HCT116 (cell line): ENCODE data around the gene CLTA. TPM values are rescaled to one million over a fixed set of nuclear protein-coding genes. Genes with fewer than 3 reads are reported as not detected.

ENCODE experiments used
- ATAC-seq: fragments of 200-7000 bp; cut with Tn5 transposase; 2 replicates; pipeline ENCODE4 v1.9.1; 2020; ENCODE audit warnings: mild to moderate bottlenecking, moderate library complexity
- BruUV-seq: library from RNA; stranded (reverse); fragments of 400-500 nt; replicated peaks from 2 replicates; lab custom pipeline; 2021; lab: Mats Ljungman, UMichigan
- CTCF ChIA-PET: fragments of 300-600 bp; sonication (Branson Sonifier 250); formaldehyde crosslinking; loops from one replicate; lab custom pipeline; 2021; ENCODE audit warnings: antibody characterized with exemption; lab: Charles Lee
- POLR2A ChIA-PET: fragments of 300-600, 350-600 bp; sonication (Branson Sonifier 250); formaldehyde crosslinking; loops from one replicate; lab custom pipeline; 2021; ENCODE audit warnings: antibody characterized with exemption; lab: Charles Lee
- RAD21 ChIA-PET, 2 experiments: fragments of 300-600 bp; sonication (Branson Sonifier 250); formaldehyde crosslinking; loops; one replicate each; lab custom pipeline; 2023; ENCODE audit warnings: low total read pairs in 2 of 2; ENCODE audit not compliant: uncharacterized antibody in 2 of 2, unreplicated experiment in 2 of 2, low non-redundant PET in 1 of 2; lab: Charles Lee
- DNase-seq: peaks from one replicate; pipeline ENCODE4 v3.0.0-alpha.2; 2010; ENCODE audit warnings: low read depth, low spot score
- H2AFZ ChIP-seq: fragments of 200-600 bp; shearing (Covaris generic), sonication (generic); 2 replicates; pipeline ENCODE4 v1.6.1; 2017; ENCODE audit warnings: low read depth, mixed run types, mixed read lengths, antibody characterized with exemption, low read length; ENCODE audit not compliant: poor library complexity, severe bottlenecking
- H3K27ac ChIP-seq: 2 replicates; pipeline ENCODE4 v1.5.1; 2012; ENCODE audit warnings: low read depth, low read length
- H3K27me3 ChIP-seq: fragments of 200-600 bp; sonication (generic); 2 replicates; pipeline ENCODE4 v1.6.1; 2016; ENCODE audit warnings: mixed run types, low read length, mixed read lengths; ENCODE audit not compliant: insufficient read depth
- H3K36me3 ChIP-seq, 2 experiments: fragments of 200-500 bp in 1 of 2; fragments of 200-600 bp in 1 of 2; sonication (Bioruptor generic) in 1 of 2; sonication (generic) in 1 of 2; 2 replicates each; pipeline versions ENCODE4 v1.5.1 to v1.6.1; 2014 to 2016; ENCODE audit warnings: low read length in 2 of 2, inconsistent platforms in 1 of 2, mixed read lengths in 1 of 2, mixed run types in 1 of 2; ENCODE audit not compliant: insufficient read depth in 2 of 2, control insufficient read depth in 1 of 2
- H3K4me1 ChIP-seq, 2 experiments: fragments of 200-600 bp in 1 of 2; sonication (generic) in 1 of 2; 2 replicates each; pipeline versions ENCODE4 v1.5.1 to v1.6.1; 2012 to 2017; ENCODE audit warnings: low read length in 2 of 2, inconsistent platforms in 1 of 2, mild to moderate bottlenecking in 1 of 2, mixed read lengths in 1 of 2, mixed run types in 1 of 2, moderate library complexity in 1 of 2; ENCODE audit not compliant: insufficient read depth in 2 of 2, control insufficient read depth in 1 of 2
- H3K4me2 ChIP-seq: fragments of 200-600 bp; sonication (generic); 2 replicates; pipeline ENCODE4 v1.6.1; 2017; ENCODE audit warnings: mixed run types, low read length, mixed read lengths
- H3K4me3 ChIP-seq, 2 experiments: fragments of 200-600 bp in 1 of 2; sonication (generic) in 1 of 2; replicated peaks in 1 of 2; 2 replicates each; pipeline ENCODE4 v1.5.1; 2011 to 2016; ENCODE audit warnings: low read length in 2 of 2, control low read depth in 1 of 2, low read depth in 1 of 2, mild to moderate bottlenecking in 1 of 2, mixed read lengths in 1 of 2, mixed run types in 1 of 2
- H3K79me2 ChIP-seq: fragments of 200-600 bp; sonication (generic); 2 replicates; pipeline ENCODE4 v1.6.1; 2017; ENCODE audit warnings: mild to moderate bottlenecking, mixed run types, low read length, moderate library complexity, mixed read lengths; ENCODE audit not compliant: insufficient read depth
- H3K9ac ChIP-seq: fragments of 200-600 bp; sonication (generic); 2 replicates; pipeline ENCODE4 v1.6.1; 2016; ENCODE audit warnings: low read length, mixed read lengths
- H3K9me2 ChIP-seq: fragments of 200-600 bp; sonication (generic), shearing (Covaris generic); 2 replicates; pipeline ENCODE4 v1.6.1; 2017; ENCODE audit warnings: mixed run types, mild to moderate bottlenecking, moderate library complexity; ENCODE audit not compliant: insufficient read depth
- H3K9me3 ChIP-seq, 2 experiments: fragments of 200-500 bp in 1 of 2; fragments of 200-600 bp in 1 of 2; sonication (Bioruptor generic) in 1 of 2; sonication (generic) in 1 of 2; 2 replicates each; pipeline ENCODE4 v1.6.1; 2014 to 2017; ENCODE audit warnings: low read length in 2 of 2, mixed read lengths in 2 of 2, inconsistent platforms in 1 of 2, low read depth in 1 of 2, mild to moderate bottlenecking in 1 of 2, mixed run types in 1 of 2, moderate library complexity in 1 of 2; ENCODE audit not compliant: control insufficient read depth in 1 of 2, insufficient read depth in 1 of 2
- H4K20me1 ChIP-seq: fragments of 200-600 bp; sonication (generic), shearing (Covaris generic); 2 replicates; pipeline ENCODE4 v1.6.1; 2017; ENCODE audit warnings: mixed run types, mild to moderate bottlenecking, moderate library complexity; ENCODE audit not compliant: insufficient read depth
- CEBPB ChIP-seq: IDR thresholded peaks from 2 replicates; pipeline ENCODE4 v1.6.1; 2012; ENCODE audit warnings: low read depth
- EGR1 ChIP-seq: IDR thresholded peaks from 2 replicates; pipeline ENCODE4 v1.6.1; 2012; ENCODE audit warnings: low read depth
- ELF1 ChIP-seq: IDR thresholded peaks from 2 replicates; pipeline ENCODE4 v1.6.1; 2012; ENCODE audit warnings: low read depth, borderline replicate concordance
- EZH2phosphoT487 ChIP-seq: fragments of 200-600 bp; IDR thresholded peaks from 2 replicates; pipeline ENCODE4 v1.6.1; 2018; ENCODE audit warnings: antibody characterized with exemption, borderline replicate concordance
- FOSL1 ChIP-seq: IDR thresholded peaks from 2 replicates; pipeline ENCODE4 v1.6.1; 2012; ENCODE audit warnings: low read depth
- JUND ChIP-seq: IDR thresholded peaks from 2 replicates; pipeline ENCODE4 v1.6.1; 2012
- POLR2A ChIP-seq: IDR thresholded peaks from 2 replicates; pipeline ENCODE4 v1.7.0; 2011; ENCODE audit warnings: borderline replicate concordance; ENCODE audit not compliant: insufficient read depth, insufficient read length; ENCODE audit errors: extremely low read depth
- POLR2AphosphoS5 ChIP-seq: IDR thresholded peaks from 2 replicates; pipeline ENCODE4 v1.6.1; 2011; ENCODE audit warnings: mild to moderate bottlenecking, low read depth, low read length, moderate library complexity
- RAD21 ChIP-seq: IDR thresholded peaks from 2 replicates; pipeline ENCODE4 v1.6.1; 2012; ENCODE audit warnings: low read depth, mild to moderate bottlenecking
- SIN3A ChIP-seq: IDR thresholded peaks from 2 replicates; pipeline ENCODE4 v1.6.1; 2012; ENCODE audit warnings: low read depth
- SRF ChIP-seq: IDR thresholded peaks from 2 replicates; pipeline ENCODE4 v1.6.1; 2012; ENCODE audit warnings: low read depth
- TCF7L2 ChIP-seq: IDR thresholded peaks from 2 replicates; pipeline ENCODE4 v1.7.0; 2011; ENCODE audit warnings: borderline replicate concordance, inconsistent platforms; ENCODE audit not compliant: insufficient read depth, insufficient read length; ENCODE audit errors: extremely low read depth
- YY1 ChIP-seq: IDR thresholded peaks from 2 replicates; pipeline ENCODE4 v1.6.1; 2011; ENCODE audit warnings: low read length, low read depth, moderate library complexity, mild to moderate bottlenecking; ENCODE audit not compliant: insufficient replicate concordance; ENCODE audit errors: extremely low read depth
- intact Hi-C: fragments of 100-400 bp; cut with micrococcal nuclease; formaldehyde crosslinking; loops from 2 replicates; pipeline ENCODE4 v1.10.0; 2022
- total RNA-seq: library from RNA; stranded (reverse); gene quantifications from one replicate; pipeline ENCODE4 v1.2.1, GENCODE V29; 2021; ENCODE audit not compliant: unreplicated experiment
- TF ChIP-seq, protein P1 (sequence below): IDR thresholded peaks from 2 replicates; pipeline ENCODE4 v1.6.1; 2011; ENCODE audit warnings: mild to moderate bottlenecking, low read length, moderate library complexity; ENCODE audit not compliant: insufficient replicate concordance; ENCODE audit errors: extremely low read depth
- TF ChIP-seq, protein P2 (sequence below): IDR thresholded peaks from 2 replicates; pipeline ENCODE4 v1.6.1; 2012
- TF ChIP-seq, protein P3 (sequence below), 3 experiments: fragments of 200-600 bp in 1 of 3; sonication (generic) in 1 of 3; IDR thresholded peaks in 2 of 3; conservative IDR thresholded peaks in 1 of 3; 2 replicates each; pipeline ENCODE4 v1.5.1; 2012 to 2017; ENCODE audit warnings: low read depth in 2 of 3, low read length in 2 of 3, antibody characterized with exemption in 1 of 3, borderline replicate concordance in 1 of 3, control low read depth in 1 of 3, mild to moderate bottlenecking in 1 of 3, mixed read lengths in 1 of 3, mixed run types in 1 of 3, moderate library complexity in 1 of 3; ENCODE audit not compliant: insufficient read depth in 1 of 3

CLTA gene
- total RNA-seq, 1 experiment from 2014 or later, result 152 TPM

DNA sequence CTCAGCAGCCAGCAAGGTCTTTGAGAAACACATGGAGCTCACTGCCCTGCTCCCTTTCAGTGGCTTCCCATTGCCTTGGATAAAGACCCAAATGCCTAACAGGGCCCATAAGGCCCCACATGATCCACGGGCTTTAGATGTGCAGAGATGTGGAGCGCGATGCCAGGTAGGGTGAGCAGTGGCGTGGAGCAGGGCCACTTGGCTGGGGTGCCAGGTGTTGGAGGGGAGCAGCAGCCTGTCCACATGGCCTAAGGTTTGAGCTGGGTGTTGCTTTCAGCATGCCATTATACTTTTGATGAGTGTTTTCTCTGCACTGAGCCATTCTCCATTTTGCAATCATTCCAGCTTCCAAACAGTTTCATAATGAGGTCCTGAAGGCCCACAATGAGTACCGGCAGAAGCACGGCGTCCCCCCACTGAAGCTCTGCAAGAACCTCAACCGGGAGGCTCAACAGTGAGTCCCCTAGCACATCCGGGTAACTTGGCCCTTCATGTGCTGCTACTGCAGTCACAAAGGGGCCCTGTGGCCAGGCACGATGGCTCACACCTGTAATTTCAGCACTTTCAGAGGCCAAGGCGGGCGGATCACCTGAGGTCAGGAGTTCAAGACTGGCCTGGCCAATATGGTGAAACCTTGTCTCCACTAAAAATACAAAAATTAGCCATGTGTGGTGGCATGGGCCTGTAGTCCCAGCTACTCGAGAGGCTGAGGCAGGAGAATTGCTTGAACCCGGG is 43.1 kb upstream of the CLTA start:
- Histone ChIP-seq H3K4me2 (no peak overlapping the region), H3K79me2 (no peaks in the 10 kb centered on the region), H3K9ac (no peak overlapping the region), H3K9me3 (peaks cover 0 to 3% of the 10 kb centered on the region in 2 experiments; a peak in 1 of 4 replicates), H3K4me1 (peaks cover 7 to 12% of the 10 kb centered on the region in 2 experiments), H2AFZ (no peak overlapping the region), H3K36me3 (no peaks in the 10 kb centered on the region), H4K20me1 (no peaks in the 10 kb centered on the region), H3K4me3 (no peak overlapping the region), H3K27me3 (no peaks in the 10 kb centered on the region), H3K27ac (no peak overlapping the region), H3K9me2 (no peaks in the 10 kb centered on the region)
- CTCF ChIA-PET, result no interaction called here
- POLR2A ChIA-PET, result no interaction called here
- TF ChIP-seq YY1 (no peak), ELF1 (no peak), POLR2AphosphoS5 (no peak), CEBPB (no peak), EGR1 (no peak), FOSL1 (no peak), SIN3A (no peak), JUND (no peak), POLR2A (no peak), RAD21 (no peak), TCF7L2 (no peak), EZH2phosphoT487 (no peak), SRF (no peak)
- TF ChIP-seq, protein P1, sequence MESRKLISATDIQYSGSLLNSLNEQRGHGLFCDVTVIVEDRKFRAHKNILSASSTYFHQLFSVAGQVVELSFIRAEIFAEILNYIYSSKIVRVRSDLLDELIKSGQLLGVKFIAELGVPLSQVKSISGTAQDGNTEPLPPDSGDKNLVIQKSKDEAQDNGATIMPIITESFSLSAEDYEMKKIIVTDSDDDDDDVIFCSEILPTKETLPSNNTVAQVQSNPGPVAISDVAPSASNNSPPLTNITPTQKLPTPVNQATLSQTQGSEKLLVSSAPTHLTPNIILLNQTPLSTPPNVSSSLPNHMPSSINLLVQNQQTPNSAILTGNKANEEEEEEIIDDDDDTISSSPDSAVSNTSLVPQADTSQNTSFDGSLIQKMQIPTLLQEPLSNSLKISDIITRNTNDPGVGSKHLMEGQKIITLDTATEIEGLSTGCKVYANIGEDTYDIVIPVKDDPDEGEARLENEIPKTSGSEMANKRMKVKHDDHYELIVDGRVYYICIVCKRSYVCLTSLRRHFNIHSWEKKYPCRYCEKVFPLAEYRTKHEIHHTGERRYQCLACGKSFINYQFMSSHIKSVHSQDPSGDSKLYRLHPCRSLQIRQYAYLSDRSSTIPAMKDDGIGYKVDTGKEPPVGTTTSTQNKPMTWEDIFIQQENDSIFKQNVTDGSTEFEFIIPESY, result no peak
- TF ChIP-seq, protein P2, sequence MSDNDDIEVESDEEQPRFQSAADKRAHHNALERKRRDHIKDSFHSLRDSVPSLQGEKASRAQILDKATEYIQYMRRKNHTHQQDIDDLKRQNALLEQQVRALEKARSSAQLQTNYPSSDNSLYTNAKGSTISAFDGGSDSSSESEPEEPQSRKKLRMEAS, result no peak
- TF ChIP-seq, protein P3, sequence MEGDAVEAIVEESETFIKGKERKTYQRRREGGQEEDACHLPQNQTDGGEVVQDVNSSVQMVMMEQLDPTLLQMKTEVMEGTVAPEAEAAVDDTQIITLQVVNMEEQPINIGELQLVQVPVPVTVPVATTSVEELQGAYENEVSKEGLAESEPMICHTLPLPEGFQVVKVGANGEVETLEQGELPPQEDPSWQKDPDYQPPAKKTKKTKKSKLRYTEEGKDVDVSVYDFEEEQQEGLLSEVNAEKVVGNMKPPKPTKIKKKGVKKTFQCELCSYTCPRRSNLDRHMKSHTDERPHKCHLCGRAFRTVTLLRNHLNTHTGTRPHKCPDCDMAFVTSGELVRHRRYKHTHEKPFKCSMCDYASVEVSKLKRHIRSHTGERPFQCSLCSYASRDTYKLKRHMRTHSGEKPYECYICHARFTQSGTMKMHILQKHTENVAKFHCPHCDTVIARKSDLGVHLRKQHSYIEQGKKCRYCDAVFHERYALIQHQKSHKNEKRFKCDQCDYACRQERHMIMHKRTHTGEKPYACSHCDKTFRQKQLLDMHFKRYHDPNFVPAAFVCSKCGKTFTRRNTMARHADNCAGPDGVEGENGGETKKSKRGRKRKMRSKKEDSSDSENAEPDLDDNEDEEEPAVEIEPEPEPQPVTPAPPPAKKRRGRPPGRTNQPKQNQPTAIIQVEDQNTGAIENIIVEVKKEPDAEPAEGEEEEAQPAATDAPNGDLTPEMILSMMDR (IDR thresholded peaks at IDR 0.05 in 2 of 3, conservative IDR thresholded peaks at IDR 0.05 in 1 of 3; ENCODE audit: borderline replicate concordance in 1 of 3, insufficient read depth in 1 of 3, low read depth in 2 of 3, low read length in 2 of 3), result no peak
- DNase-seq (no peak), ATAC-seq (no peak)
- no TSS peak for BruUV-seq
- RAD21 ChIA-PET, result no interaction called here
- intact Hi-C loops, result no loop called here
